Stimulated activated CD4-positive, alpha-beta T cell treated with anti-CD3 and anti-CD28 coated beads, TNF-alpha, amount 100 ng/mL, for 1 hour (primary cell): ENCODE results near the gene DOK5.

ENCODE experiments used
- DNase-seq, 3 donors: peaks; one replicate each; pipeline ENCODE4 v3.0.0-alpha.2; 2020; ENCODE audit warnings: low read depth in 3 of 3, low spot score in 1 of 3

DOK5 gene

GRCh38 chr20:54512694-54513093 lies 37.3 kb downstream of the DOK5 start:
- DNase-seq: no peak

- DNase-seq: no peak
Observed at GRCh38 chr20:54514028-54514607, 38.7 kb downstream of the DOK5 start.

GRCh38 chr20:54515793-54516628 lies 40.6 kb downstream of the DOK5 start:
- no peak for DNase-seq

GRCh38 chr20:54517241-54517975 lies 42.0 kb downstream of the DOK5 start:
- no peak for DNase-seq

- DNase-seq: no peak
Observed at GRCh38 chr20:54524849-54525248, 49.5 kb downstream of the DOK5 start.

GRCh38 chr20:54525916-54526590 lies 50.7 kb downstream of the DOK5 start:
- no peak for DNase-seq

GRCh38 chr20:54526801-54527200 lies 51.4 kb downstream of the DOK5 start:
- DNase-seq: no peak

- DNase-seq: no peak
Observed at GRCh38 chr20:54532573-54532972, 57.2 kb downstream of the DOK5 start.

GRCh38 chr20:54534101-54534500 lies 58.7 kb downstream of the DOK5 start:
- no peak for DNase-seq

GRCh38 chr20:54535033-54535432 lies 59.6 kb downstream of the DOK5 start:
- no peak for DNase-seq

- no peak for DNase-seq
Observed at GRCh38 chr20:54535746-54536145, 60.4 kb downstream of the DOK5 start.

GRCh38 chr20:54539521-54540046 lies 64.2 kb downstream of the DOK5 start:
- DNase-seq: no peak

GRCh38 chr20:54543369-54543768 lies 68.0 kb downstream of the DOK5 start:
- DNase-seq: no peak

GRCh38 chr20:54545676-54546358 lies 70.4 kb downstream of the DOK5 start:
- DNase-seq: no peak

- no peak for DNase-seq
Observed at GRCh38 chr20:54548849-54549248, 73.5 kb downstream of the DOK5 start.

- DNase-seq: no peak
Observed at GRCh38 chr20:54549658-54550326, 74.4 kb downstream of the DOK5 start.

- no peak for DNase-seq
Observed at GRCh38 chr20:54550776-54551396, 75.5 kb downstream of the DOK5 start.

GRCh38 chr20:54554006-54554405 lies 78.6 kb downstream of the DOK5 start:
- DNase-seq: no peak

GRCh38 chr20:54555150-54555549 lies 79.8 kb downstream of the DOK5 start:
- DNase-seq: no peak

GRCh38 chr20:54556406-54556805 lies 81.0 kb downstream of the DOK5 start:
- no peak for DNase-seq
